Measurements from ENCODE around the gene SULT1A2.

DNA sequence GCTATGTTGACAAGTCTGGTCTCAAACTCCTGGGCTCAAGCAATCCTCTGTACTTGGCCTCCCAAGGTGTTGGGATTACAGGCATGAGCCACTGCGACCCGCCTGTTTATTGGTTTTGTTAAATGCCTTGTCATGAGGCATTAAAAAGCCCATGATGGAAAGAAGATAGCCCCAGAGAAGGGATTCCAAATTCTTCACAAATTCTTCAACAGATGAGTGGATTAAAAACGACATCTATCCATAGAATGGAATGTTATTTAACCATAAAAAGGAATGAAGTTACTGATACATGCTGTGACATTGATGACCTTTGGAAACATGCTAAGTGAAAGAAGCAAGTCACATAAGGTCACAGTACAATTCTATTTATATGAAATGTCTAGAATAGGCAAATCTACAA, 38.4 kb downstream of the SULT1A2 start:
- TF ChIP-seq, protein P1, sequence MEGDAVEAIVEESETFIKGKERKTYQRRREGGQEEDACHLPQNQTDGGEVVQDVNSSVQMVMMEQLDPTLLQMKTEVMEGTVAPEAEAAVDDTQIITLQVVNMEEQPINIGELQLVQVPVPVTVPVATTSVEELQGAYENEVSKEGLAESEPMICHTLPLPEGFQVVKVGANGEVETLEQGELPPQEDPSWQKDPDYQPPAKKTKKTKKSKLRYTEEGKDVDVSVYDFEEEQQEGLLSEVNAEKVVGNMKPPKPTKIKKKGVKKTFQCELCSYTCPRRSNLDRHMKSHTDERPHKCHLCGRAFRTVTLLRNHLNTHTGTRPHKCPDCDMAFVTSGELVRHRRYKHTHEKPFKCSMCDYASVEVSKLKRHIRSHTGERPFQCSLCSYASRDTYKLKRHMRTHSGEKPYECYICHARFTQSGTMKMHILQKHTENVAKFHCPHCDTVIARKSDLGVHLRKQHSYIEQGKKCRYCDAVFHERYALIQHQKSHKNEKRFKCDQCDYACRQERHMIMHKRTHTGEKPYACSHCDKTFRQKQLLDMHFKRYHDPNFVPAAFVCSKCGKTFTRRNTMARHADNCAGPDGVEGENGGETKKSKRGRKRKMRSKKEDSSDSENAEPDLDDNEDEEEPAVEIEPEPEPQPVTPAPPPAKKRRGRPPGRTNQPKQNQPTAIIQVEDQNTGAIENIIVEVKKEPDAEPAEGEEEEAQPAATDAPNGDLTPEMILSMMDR (IDR thresholded peaks at IDR 0.05; ENCODE audit: low read depth, low read length, poor library complexity, severe bottlenecking) = no peak
- TF ChIP-seq EZH2phosphoT487 (IDR thresholded peaks at IDR 0.05; ENCODE audit: borderline replicate concordance, low read length) = no peak
